HCT116 (cell line): ENCODE results near the gene TMEM87A.

Experiments
- CEBPB ChIP-seq: IDR thresholded peaks from 2 replicates; pipeline ENCODE4 v1.6.1; 2012; ENCODE audit warnings: low read depth
- EZH2 ChIP-seq: fragments of 200-600 bp; sonication (generic); IDR thresholded peaks from 2 replicates; pipeline ENCODE4 v1.6.1; 2017; ENCODE audit warnings: antibody characterized with exemption, mixed run types
- EZH2phosphoT487 ChIP-seq: fragments of 200-600 bp; IDR thresholded peaks from 2 replicates; pipeline ENCODE4 v1.6.1; 2018; ENCODE audit warnings: antibody characterized with exemption, borderline replicate concordance
- JUND ChIP-seq: IDR thresholded peaks from 2 replicates; pipeline ENCODE4 v1.6.1; 2012
- POLR2A ChIP-seq: IDR thresholded peaks from 2 replicates; pipeline ENCODE4 v1.7.0; 2011; ENCODE audit warnings: borderline replicate concordance; ENCODE audit not compliant: insufficient read depth, insufficient read length; ENCODE audit errors: extremely low read depth
- TF ChIP-seq, protein P1 (sequence below): IDR thresholded peaks from 2 replicates; pipeline ENCODE4 v1.6.1; 2012; ENCODE audit warnings: low read depth
- TF ChIP-seq, protein P2 (sequence below), 3 experiments: fragments of 200-600 bp in 1 of 3; sonication (generic) in 1 of 3; IDR thresholded peaks in 2 of 3; conservative IDR thresholded peaks in 1 of 3; 2 replicates each; pipeline ENCODE4 v1.5.1; 2012 to 2017; ENCODE audit warnings: low read depth in 2 of 3, low read length in 2 of 3, antibody characterized with exemption in 1 of 3, borderline replicate concordance in 1 of 3, control low read depth in 1 of 3, mild to moderate bottlenecking in 1 of 3, mixed read lengths in 1 of 3, mixed run types in 1 of 3, moderate library complexity in 1 of 3; ENCODE audit not compliant: insufficient read depth in 1 of 3
- TF ChIP-seq, protein P3 (sequence below): IDR thresholded peaks from 2 replicates; pipeline ENCODE4 v1.6.1; 2012

DNA sequence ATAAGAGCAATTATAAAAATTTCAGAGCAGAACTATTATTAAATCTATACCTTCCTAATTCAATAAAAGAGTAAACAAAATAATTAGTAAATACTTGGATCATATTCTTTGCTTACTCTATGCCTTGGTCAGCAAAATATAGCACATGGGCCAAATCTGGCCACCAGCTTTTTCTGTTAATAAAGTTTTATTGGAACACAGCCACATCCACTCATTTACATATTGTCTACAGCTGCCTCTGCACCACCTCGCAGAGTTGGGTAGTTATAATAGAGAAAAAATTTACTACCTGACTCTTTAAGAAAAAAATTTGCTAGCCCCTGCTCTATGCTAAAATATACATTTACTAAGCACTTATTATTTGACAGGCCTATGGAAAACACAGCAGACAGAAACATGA, 32.4 kb downstream of the TMEM87A start:
- no peak for TF ChIP-seq POLR2A
- TF ChIP-seq, protein P1, sequence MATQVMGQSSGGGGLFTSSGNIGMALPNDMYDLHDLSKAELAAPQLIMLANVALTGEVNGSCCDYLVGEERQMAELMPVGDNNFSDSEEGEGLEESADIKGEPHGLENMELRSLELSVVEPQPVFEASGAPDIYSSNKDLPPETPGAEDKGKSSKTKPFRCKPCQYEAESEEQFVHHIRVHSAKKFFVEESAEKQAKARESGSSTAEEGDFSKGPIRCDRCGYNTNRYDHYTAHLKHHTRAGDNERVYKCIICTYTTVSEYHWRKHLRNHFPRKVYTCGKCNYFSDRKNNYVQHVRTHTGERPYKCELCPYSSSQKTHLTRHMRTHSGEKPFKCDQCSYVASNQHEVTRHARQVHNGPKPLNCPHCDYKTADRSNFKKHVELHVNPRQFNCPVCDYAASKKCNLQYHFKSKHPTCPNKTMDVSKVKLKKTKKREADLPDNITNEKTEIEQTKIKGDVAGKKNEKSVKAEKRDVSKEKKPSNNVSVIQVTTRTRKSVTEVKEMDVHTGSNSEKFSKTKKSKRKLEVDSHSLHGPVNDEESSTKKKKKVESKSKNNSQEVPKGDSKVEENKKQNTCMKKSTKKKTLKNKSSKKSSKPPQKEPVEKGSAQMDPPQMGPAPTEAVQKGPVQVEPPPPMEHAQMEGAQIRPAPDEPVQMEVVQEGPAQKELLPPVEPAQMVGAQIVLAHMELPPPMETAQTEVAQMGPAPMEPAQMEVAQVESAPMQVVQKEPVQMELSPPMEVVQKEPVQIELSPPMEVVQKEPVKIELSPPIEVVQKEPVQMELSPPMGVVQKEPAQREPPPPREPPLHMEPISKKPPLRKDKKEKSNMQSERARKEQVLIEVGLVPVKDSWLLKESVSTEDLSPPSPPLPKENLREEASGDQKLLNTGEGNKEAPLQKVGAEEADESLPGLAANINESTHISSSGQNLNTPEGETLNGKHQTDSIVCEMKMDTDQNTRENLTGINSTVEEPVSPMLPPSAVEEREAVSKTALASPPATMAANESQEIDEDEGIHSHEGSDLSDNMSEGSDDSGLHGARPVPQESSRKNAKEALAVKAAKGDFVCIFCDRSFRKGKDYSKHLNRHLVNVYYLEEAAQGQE = no peak
- TF ChIP-seq, protein P2, sequence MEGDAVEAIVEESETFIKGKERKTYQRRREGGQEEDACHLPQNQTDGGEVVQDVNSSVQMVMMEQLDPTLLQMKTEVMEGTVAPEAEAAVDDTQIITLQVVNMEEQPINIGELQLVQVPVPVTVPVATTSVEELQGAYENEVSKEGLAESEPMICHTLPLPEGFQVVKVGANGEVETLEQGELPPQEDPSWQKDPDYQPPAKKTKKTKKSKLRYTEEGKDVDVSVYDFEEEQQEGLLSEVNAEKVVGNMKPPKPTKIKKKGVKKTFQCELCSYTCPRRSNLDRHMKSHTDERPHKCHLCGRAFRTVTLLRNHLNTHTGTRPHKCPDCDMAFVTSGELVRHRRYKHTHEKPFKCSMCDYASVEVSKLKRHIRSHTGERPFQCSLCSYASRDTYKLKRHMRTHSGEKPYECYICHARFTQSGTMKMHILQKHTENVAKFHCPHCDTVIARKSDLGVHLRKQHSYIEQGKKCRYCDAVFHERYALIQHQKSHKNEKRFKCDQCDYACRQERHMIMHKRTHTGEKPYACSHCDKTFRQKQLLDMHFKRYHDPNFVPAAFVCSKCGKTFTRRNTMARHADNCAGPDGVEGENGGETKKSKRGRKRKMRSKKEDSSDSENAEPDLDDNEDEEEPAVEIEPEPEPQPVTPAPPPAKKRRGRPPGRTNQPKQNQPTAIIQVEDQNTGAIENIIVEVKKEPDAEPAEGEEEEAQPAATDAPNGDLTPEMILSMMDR (IDR thresholded peaks at IDR 0.05 in 2 of 3, conservative IDR thresholded peaks at IDR 0.05 in 1 of 3; ENCODE audit: borderline replicate concordance in 1 of 3, insufficient read depth in 1 of 3, low read depth in 2 of 3, low read length in 2 of 3) = no peak
- no peak for TF ChIP-seq CEBPB
- TF ChIP-seq EZH2 = no peak
- TF ChIP-seq, protein P3, sequence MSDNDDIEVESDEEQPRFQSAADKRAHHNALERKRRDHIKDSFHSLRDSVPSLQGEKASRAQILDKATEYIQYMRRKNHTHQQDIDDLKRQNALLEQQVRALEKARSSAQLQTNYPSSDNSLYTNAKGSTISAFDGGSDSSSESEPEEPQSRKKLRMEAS = no peak
- TF ChIP-seq EZH2phosphoT487 = no peak
- TF ChIP-seq JUND = no peak
